ENCODE measurements around the gene HIBCH.
"Not testable (repeated sequence)": the region's sequence is repeated elsewhere in the genome, so short reads cannot be mapped to it uniquely, and the experiment has no call there.

The HIBCH gene

GRCh38 chr2:190342611-190343010 is 23.0 kb upstream of the HIBCH start:
- DNase-seq = no peak

- DNase-seq = peak; percentile 71
Observed at GRCh38 chr2:190340369-190340768, 20.7 kb upstream of the HIBCH start.

GRCh38 chr2:190339394-190339793 is 19.8 kb upstream of the HIBCH start:
- DNase-seq = no peak

GRCh38 chr2:190338453-190338852 is 18.8 kb upstream of the HIBCH start:
- DNase-seq = no peak

GRCh38 chr2:190336420-190336819 is 16.8 kb upstream of the HIBCH start:
- no peak for DNase-seq

GRCh38 chr2:190335584-190335983 is 16.0 kb upstream of the HIBCH start:
- not testable (repeated sequence) for DNase-seq

GRCh38 chr2:190335225-190335559 is 15.6 kb upstream of the HIBCH start:
- DNase-seq = no peak

GRCh38 chr2:190334479-190335224 is 15.0 kb upstream of the HIBCH start:
- DNase-seq = no peak

GRCh38 chr2:190333928-190334327 is 14.3 kb upstream of the HIBCH start:
- DNase-seq = no peak

GRCh38 chr2:190333395-190333794 is 13.8 kb upstream of the HIBCH start:
- no peak for DNase-seq

- DNase-seq = no peak
Observed at GRCh38 chr2:190328573-190329147, 9.0 kb upstream of the HIBCH start.

- no peak for DNase-seq
Observed at GRCh38 chr2:190327867-190328572, 8.4 kb upstream of the HIBCH start.

- DNase-seq = no peak
Observed at GRCh38 chr2:190325588-190325987, 6.0 kb upstream of the HIBCH start.

- DNase-seq = no peak
Observed at GRCh38 chr2:190323406-190323805, 3.8 kb upstream of the HIBCH start.

GRCh38 chr2:190320696-190321095 is 1.1 kb upstream of the HIBCH start:
- no peak for DNase-seq

- DNase-seq = no peak
Observed at GRCh38 chr2:190318931-190319554, 583 bp downstream of the HIBCH start.

- no peak for DNase-seq
Observed at GRCh38 chr2:190318514-190318913, 1.1 kb downstream of the HIBCH start.

GRCh38 chr2:190315273-190315672 is 4.4 kb downstream of the HIBCH start:
- no peak for DNase-seq

GRCh38 chr2:190313880-190314279 is 5.7 kb downstream of the HIBCH start:
- DNase-seq = no peak

- not testable (repeated sequence) for DNase-seq
Observed at GRCh38 chr2:190312635-190313025, 7.0 kb downstream of the HIBCH start.

GRCh38 chr2:190311893-190312634 is 7.6 kb downstream of the HIBCH start:
- no peak for DNase-seq

- no peak for DNase-seq
Observed at GRCh38 chr2:190308031-190308430, 11.6 kb downstream of the HIBCH start.

- DNase-seq = no peak
Observed at GRCh38 chr2:190304404-190304803, 15.2 kb downstream of the HIBCH start.

All from NCI-H1436 (cell line).